NB4 (cell line): ENCODE data around the gene TCTN1.

Experiments
- DNase-seq: peaks from one replicate; pipeline ENCODE4 v3.0.0; 2010; ENCODE audit warnings: low read depth
- H3K4me3 ChIP-seq: one replicate; pipeline ENCODE4 v1.5.1; 2011; ENCODE audit warnings: mild to moderate bottlenecking, low read depth, low read length, moderate library complexity
- CTCF ChIP-seq: IDR thresholded peaks from one replicate; pipeline ENCODE4 v1.5.1; 2012; ENCODE audit warnings: low read depth, low read length
- MAX ChIP-seq: IDR thresholded peaks from 2 replicates; pipeline ENCODE4 v1.6.1; 2011; ENCODE audit warnings: low read depth, low read length
- MYC ChIP-seq: IDR thresholded peaks from 2 replicates; pipeline ENCODE4 v1.6.1; 2011; ENCODE audit warnings: low read depth, low read length
- POLR2A ChIP-seq: IDR thresholded peaks from 2 replicates; pipeline ENCODE4 v1.6.1; 2011; ENCODE audit warnings: mild to moderate bottlenecking; ENCODE audit not compliant: insufficient read length; ENCODE audit errors: extremely low read depth

TCTN1 gene

GRCh38 chr12:110661337-110661972, 47.5 kb downstream of the TCTN1 start:
- peak; percentile 92 for TF ChIP-seq MAX
- peak; percentile 26 for TF ChIP-seq POLR2A
- TF ChIP-seq CTCF: no peak
- TF ChIP-seq MYC: peak; percentile 90
- DNase-seq: peak; percentile 99
- peak overlapping the region; percentile 29 for H3K4me3 ChIP-seq

- TF ChIP-seq POLR2A: no peak
- TF ChIP-seq CTCF: no peak
- TF ChIP-seq MYC: no peak
- TF ChIP-seq MAX: no peak
- no peak overlapping the region for H3K4me3 ChIP-seq
- no peak for DNase-seq
These were observed 53.0 kb downstream of the TCTN1 start for GRCh38 chr12:110666892-110667291.

- no peak for TF ChIP-seq MAX
- TF ChIP-seq POLR2A: no peak
- TF ChIP-seq CTCF: no peak
- no peak for TF ChIP-seq MYC
- H3K4me3 ChIP-seq: no peak overlapping the region
- DNase-seq: no peak
These were observed 53.7 kb downstream of the TCTN1 start for GRCh38 chr12:110667671-110668070.

GRCh38 chr12:110668480-110669192, 54.7 kb downstream of the TCTN1 start:
- H3K4me3 ChIP-seq: no peak overlapping the region
- TF ChIP-seq POLR2A (no peak), MAX (no peak), MYC (no peak), CTCF (no peak)
- no peak for DNase-seq

GRCh38 chr12:110669193-110669502, 55.2 kb downstream of the TCTN1 start:
- DNase-seq: no peak
- TF ChIP-seq POLR2A (no peak), MYC (no peak), MAX (no peak), CTCF (no peak)
- H3K4me3 ChIP-seq: no peak overlapping the region
